Stimulated activated CD8-positive, alpha-beta memory T cell treated with anti-CD3 and anti-CD28 coated beads, Interleukin-15, amount 100 ng/mL, for 24 hours (primary cell): ENCODE results near the gene TBL1XR1.

Source experiments
- DNase-seq: peaks from one replicate; pipeline ENCODE4 v3.0.0-alpha.2; 2020; ENCODE audit warnings: low read depth

The TBL1XR1 gene

DNA sequence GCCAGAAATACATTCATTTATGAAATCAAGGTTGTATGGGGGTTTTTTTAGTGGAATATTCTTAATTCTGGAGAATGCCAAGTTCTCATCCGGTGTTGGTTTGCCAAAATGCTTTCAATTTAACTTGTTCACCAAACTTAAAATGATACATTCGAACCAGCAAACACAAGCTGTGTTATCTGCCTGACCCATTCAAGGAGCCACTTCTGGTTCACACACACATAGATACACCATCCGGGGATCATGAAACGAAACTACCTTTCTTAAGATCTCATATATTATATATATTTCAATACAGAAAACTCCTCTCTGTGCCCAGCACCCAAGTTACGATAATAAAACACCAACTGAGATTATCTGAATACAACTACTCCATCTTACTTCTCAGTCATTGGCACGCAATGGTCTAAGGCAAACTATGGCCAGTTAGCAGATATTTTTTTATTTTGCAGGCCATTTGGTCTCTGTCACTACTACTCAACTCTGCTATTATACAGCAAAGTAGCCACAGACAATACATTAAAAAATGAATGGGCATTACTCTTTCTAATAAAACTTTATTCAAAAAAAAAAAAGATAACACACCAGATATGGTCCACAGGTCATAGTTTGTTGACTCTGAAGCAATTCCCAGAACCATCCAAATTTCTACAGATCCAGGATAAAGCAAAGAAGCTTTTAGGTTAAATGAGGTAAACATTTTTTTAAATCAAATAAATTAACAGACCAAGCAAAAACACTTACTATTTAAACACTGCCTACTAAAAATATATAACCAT is 89.6 kb downstream of the TBL1XR1 start:
- no peak for DNase-seq

DNA sequence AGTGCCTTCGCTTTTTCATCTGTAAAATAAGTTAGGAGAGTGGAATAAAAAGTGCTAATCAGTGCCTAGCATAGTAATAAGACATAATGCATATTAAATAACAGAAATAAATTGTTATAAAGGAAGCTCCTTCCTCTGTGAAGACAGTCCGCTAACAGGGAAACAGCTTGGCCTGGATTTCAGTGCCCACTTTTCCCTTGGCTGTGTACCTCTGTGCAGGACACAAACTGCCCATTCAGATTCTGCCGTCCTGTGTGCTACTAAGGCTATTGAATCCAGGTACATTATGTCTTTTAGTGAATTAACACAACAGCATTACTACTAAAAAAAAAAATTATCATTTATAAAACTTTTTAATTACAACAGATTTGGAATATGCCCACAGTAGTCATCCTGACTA is 90.7 kb downstream of the TBL1XR1 start:
- DNase-seq, result no peak

DNA sequence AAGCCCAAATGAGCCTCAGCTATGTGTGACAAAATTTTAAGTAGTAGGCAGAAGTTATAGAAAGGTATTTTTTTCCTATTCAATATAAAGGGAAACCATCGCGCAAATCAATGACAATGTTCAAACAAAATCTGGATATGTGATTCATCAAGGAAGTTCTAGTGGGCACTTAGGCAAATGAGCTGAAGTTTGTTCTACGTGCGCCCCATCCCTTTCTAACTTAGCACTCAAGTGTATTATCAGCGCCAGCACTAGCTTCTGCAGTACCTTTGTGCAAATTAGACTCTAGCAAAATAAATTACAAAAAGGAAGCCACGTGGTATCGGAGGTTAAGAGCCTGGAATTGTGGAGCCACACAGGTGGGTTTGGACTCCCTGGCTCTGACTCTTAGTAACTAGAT is 91.1 kb downstream of the TBL1XR1 start:
- DNase-seq, result no peak

DNA sequence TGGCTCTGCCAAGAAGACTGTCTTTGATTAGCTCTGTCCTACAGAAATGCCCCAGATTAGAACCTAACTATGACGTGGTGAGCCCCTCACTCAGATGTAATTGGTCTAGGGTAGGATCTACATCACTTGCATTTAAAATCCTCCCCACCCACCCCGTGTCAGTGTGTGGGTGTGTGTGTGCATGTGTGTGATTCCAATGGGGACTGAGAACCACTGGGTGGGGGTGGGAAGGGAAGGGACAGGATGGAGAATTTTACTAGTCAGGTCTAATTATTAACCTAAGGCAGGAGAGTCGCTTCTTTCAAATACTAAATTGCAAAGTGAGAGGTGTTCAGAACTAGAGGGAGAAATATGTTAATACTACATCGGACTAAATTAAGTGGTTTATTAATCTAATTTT is 91.7 kb downstream of the TBL1XR1 start:
- DNase-seq, result no peak

DNA sequence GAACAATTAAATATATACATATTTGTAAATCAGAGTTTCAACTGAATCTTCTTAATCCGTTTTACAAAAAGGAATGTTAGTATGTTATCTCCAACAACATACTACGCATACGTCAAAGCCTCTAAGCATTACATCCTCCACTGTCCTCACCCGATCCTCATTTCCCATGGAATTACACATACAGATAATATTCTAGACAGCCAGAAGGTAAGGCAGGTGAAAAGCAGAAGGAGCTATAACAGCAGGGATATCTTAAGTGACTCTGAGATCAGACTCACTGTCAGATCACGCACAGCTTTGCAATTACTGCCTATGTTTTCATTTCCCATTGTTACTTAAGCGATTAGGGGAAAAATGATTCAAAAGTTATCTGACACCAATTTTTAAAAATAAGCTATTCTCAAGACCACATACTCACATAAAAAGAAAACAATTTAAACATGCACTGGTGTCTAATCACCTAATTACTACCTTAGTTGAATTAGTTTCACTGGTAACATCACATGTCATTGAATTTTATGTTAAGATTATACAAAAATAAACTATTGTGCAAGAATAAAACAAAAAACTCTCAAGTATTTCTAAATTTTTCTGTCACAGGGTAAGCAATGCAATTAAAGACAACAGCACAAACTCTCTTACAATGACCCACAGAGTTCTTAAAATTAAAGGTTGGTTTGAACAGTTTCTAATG is 92.8 kb downstream of the TBL1XR1 start:
- no peak for DNase-seq

DNA sequence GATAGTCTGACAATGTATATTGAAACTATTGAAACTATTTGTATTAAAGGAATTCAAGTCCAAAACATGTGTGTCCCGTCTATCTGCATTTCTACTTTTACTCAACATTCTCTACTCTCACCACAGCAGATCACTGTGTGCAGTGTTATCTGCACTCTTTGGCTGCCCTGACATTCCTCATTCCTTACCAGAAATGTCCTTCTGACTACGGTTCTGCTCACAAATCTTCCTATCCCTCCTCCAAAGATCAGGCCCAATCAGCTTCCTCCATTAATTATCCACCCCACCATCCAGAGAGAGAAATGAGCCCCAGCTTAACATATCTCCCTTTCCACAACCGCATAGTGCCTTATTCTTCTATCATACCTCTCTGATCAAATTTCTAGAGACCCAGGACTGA is 94.7 kb downstream of the TBL1XR1 start:
- DNase-seq, result no peak

DNA sequence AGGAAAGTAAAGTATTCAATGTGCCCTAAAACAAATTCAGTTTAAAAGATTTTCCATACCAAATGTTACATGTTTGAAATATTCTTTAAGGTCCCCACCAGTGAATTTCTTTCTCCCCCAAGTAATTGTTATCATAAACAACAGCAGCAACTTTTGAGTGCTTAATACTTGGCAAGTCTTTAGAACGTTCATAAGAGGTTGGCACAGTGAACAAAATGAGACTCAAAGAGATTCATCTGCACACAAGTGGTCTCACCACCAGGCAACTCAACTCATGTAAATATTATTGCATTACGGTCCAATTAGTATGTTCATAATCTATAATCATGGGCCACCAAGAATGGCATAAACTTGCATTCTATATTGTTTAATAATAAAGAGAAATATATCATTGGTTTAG is 98.7 kb downstream of the TBL1XR1 start:
- no peak for DNase-seq

DNA sequence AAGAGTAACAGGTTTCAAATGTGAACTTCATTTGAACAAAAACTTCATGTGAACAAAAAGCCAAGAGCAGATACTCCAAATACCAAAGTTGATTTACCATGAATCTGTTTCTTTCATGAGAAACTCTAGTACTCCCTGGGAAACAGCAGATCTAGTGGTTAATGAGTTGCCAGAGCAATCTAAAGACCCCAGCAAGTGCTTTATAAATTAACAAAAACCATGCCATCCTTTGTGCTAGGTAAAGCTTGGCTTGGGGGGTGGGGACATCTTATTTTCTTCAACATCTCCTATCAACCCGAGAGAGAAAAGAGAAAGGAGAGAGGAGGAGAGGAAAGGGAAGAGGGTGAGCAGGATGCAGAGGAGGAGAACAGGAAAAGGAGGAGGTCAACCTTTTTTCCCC is 100.7 kb downstream of the TBL1XR1 start:
- DNase-seq, result no peak

DNA sequence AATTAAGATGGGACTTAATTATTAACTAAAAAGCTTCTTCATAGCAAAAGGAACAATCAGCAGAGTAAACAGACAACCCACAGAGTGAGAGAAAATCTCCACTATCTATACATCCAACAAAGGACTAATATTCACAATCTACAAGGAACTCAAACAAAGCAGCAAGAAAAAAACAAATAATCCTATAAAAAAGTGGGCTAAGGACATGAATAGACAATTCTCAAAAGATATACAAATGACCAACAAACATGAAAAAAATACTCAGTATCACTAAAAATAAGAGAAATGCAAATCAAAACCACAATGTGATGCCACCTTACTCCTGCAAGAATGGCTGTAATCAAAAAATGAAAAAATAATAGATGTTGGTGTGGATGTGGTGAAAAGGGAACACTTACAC is 103.3 kb downstream of the TBL1XR1 start:
- no peak for DNase-seq

DNA sequence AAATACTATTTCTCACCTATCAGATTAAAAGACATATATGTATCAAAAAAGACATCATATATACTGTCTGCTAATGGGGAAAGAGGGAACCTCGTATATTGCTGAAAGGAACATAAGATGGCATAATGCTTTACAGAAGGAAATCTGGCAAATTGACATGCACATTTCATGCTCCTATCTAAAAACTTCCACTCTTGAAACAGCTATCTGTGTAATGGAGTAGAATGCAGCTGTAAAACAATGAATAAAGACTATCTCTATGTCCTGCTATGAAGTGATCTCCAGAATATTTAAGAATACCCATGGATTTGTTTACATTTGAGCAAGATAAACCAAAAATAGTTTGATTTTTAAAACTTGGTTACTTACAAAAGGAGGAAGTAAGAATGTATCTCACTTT is 107.4 kb downstream of the TBL1XR1 start:
- no peak for DNase-seq

DNA sequence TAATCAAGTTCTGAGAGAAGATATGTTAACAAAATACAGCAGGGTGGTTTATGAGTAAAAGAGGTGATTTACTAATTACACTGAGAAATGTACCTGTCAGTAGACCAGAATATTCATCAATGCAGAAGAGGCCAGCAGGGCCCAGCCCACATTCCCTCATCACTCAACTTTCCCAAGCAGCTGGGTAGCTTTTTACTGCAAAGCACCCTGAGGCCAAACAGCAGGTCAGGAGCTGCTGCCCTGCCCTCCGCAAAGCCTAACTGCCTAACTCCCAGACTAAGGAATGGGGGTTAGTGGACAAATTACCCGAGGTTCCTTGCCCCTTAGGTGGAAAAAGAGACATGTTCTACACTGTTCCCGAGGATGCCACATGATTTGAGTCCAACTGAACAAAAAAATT is 108.2 kb downstream of the TBL1XR1 start:
- DNase-seq, result no peak

DNA sequence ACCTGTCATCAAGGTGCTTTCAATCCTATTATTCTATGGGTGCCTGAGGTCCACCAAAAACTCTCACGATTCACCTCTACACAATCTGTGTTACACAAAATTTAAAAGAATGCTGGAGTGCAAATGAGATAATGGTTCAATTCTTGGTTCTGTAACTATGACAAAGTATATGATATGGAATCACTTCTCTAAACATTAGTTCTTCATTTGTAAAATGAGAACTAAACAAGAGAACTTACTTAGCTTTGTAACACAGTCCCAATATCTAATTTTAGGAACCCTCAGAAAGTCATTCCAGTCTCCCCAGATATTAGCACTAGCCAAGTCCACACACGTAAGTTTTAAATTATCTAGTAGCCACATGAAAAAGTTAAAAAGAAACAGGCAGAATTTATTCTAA is 111.5 kb downstream of the TBL1XR1 start:
- DNase-seq, result no peak

DNA sequence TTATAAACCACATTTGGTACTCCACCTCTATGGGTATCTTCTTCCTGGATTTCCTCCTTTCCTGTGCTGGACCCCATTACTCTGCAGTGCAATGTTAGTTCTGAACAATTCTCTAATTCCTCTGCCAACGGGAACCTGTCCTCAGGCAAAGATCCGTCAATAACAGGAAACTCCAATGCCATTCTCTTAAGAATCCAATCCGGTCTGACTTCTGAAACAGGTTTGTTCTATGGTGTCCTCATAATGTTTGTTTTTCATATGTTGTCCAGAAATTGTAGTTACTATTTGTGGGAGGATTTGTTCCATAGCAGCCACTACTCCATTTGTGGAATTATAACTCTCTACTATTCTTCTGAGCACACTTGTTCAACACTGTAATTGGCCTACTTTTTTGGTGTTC is 112.7 kb downstream of the TBL1XR1 start:
- DNase-seq, result no peak

DNA sequence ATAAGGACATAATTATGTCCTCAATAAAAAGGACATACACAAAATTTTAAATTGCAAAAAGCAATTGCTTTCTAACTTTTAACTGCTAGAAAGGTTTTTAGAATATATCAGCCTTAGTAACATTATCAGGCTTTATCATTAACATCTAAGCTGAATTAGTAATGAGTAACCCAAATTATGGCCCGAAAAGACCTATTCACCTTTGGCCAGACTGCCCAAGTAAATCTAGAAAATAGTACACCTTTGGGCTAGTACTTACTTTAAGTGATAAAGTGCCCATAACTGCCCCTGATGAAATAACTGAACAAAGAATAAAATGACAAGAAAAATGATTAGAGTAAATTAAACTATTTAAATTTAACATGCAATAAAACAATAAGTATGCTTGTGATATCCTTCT is 117.2 kb downstream of the TBL1XR1 start:
- DNase-seq, result no peak

DNA sequence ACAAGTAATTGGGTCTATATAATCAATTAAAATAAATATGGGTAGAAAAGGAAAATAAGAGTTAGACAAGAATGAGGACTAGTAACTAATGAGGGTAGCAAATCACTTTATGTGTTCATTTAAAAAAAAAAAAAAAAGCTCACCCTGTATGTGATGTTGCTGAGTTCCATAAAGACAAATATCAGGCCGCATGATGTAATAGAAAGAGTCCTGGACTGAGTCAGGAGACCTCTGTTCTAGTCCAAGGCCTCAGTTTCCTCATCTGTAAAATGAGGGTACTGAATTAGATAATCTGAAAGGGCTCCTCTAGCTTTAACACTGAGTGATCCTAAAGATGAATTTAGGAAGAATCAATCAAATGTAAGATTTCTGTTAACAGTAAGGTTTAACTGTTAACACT is 117.6 kb downstream of the TBL1XR1 start:
- DNase-seq, result no peak

DNA sequence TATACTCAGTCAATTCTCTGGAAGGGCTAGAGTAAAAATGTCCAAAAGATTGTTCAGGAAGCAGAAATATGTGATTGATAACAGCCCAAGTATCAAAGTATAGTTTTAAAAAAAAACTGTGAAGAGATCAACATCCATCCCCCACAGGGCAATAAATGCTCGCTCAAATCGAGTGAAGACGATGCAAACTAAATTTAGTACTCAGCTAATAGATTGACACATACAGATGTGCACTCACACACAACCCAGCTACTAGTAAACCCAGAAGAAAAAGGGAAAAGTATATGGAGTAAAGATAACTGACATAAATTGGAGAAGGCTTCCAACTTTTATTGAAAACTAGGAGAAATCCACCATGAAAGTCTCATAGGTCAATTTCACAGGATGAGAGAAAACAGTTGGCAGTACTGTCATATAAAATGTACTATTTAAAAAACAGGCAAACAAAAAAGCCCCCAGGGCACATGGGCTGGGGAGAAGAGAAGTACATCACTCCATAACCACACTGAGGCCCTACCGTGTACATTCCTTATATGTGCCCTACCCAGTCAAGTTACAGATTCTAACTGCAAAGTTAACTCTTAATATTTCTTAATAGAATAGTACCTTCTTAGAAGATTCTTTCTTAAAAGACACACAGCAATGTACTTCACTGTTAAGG is 125.7 kb downstream of the TBL1XR1 start:
- DNase-seq, result no peak

DNA sequence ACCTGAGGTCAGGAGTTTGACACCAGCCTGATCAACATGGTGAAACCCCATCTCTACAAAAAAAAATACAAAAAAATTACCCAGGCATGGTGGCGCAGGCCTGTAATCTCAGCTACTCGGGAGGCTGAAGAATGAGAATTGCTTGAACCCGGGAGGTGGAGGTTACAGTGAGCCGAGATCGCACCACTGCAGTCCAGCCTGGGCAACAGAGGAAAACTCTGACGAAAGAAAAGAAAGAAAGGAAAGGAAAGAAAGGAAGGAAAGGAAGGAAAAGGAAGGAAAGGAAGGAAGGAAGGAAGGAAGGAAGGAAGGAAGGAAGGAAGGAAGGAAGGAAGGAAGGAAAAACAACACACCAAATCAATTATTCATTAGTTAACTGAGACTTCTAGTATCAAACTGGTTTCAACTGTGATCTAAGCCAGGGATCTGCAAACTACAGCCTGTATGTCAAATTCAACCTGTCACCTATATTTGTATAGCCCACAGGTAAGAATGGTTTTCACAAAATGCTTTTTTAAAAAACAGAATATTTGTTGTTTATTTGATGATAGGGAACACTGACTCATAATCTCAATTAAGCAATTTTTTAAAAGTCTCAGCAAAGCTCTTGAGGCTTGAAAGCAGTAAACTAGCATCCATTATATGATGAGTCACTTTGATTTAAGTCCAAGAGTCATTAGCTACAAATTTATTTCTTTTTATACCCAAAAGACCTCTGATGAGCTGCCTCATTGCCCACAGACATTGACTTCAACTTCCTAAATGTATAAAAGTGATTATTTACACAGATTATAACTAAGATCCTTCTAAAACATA is 127.6 kb downstream of the TBL1XR1 start:
- no peak for DNase-seq

DNA sequence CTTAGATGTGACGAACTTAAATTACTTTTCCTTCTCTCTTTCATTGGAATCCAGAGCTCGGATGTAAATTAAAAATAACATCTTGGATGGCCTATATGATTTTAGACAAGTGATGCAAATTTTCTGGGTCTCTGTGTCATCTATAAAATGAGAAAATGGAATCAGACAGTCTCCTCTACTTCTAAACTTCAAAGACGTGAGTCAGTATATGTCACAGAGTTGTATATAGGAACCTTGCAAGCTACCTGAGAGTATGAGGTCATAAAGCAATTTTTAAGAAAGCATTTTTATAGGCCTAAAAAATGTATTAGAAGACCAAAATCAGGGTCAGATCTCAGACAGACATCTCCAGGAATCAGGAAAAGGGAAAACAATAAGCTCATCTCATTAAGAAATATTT is 128.3 kb downstream of the TBL1XR1 start:
- DNase-seq, result no peak

DNA sequence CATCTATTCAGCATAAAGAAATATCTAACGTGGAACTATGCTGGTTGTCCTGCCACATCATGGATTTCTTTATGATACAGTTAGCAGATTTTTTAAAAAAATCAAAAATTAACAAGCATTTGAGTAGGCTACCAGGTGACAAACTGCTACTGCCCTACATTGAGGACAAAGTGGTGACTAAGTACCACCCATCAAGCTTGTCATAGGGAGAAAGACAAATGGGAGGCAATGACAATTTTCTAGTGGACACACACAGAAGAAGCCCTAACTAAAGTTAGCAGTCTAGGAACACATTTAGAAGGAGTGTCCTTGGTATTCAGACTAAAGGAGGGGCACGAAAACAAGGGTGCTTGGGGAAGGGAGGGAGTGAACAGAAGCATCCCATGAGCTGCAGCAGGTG is 131.2 kb downstream of the TBL1XR1 start:
- no peak for DNase-seq

DNA sequence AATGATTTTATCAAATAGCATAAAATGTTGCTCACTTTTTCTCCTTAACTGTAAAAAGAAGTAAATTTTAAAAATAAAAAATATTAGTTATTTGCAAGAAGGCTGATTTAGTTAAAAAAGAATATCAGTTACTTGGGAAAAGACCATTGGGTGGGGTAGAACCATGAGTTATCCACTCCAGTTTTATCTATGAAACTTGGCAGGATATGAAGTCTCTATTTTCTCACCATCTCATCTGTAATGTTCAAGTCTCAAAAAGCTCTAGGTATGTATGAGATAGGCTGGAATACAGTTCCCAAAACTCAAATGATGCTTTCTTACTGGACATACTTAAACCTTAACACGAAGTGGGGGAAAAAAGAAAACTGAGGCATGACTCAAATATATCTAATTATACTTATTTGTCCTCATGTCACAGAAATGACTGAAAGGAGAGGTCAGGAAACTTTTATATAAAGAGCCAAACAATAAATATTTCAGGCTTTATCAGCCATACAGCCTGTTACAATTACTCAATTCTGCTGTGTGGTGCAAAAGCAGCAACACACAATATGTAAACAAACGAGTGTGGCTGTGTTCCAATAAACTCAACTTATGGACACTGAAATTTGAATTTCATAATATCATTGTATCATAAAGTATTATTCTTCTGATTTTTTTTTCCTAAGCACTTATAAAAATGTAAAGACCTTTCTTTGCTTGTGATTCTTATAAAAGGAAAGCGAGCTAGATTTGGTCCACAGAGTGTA is 131.8 kb downstream of the TBL1XR1 start:
- no peak for DNase-seq

DNA sequence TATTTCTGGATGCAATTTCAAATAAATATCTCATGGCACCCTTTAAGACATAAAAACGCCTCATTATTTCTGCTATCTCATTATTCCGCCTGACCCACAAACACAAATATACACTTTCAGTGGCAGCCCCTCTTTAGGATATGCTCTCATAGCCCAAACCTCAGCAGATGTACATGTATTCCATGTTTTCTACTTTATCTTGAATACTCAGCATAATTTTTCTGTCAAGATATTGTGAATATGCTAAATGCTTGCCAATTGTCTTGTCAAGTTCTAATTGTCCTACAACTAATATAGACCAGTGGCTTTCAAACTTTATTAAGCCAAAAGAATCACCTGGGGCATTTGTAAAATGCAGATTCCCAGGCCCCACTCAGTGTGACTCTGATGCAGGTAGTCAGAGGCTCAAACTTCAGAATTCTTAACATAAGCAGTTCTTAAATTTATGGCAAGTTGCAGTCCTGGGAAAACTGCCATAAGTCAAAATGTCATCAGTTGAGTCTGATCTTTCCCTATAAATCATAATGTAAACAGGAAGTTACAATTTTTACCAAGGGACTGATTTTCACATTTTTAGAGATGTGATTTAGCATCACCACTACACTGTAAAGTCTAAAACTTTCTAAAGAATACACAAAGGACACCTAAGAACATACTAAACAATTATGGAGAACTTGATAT is 135.1 kb downstream of the TBL1XR1 start:
- no peak for DNase-seq
